ENCODE data around the gene SLC6A3.

GRCh38 chr5:1445689-1446601 lies 705 bp upstream of the SLC6A3 start:
- TF ChIP-seq USF2 (CRISPR knock-in tag; IDR thresholded peaks at IDR 0.05) (no peak), IRF2 (CRISPR knock-in tag; IDR thresholded peaks at IDR 0.05; ENCODE audit: borderline replicate concordance, low read depth) (no peak)
